ENCODE results near the gene MTHFSD. TPM values are rescaled to one million over a fixed set of nuclear protein-coding genes. Genes with fewer than 3 reads are reported as not detected.
A peak's percentile ranks its signal among the peaks of the same experiment; 100 is the strongest.

MTHFSD gene
- total and polyA plus RNA-seq, 10 donors: 9.1 to 32.1 (median 18.0) TPM

- DNase-seq: peak; percentile 54
- no peak for TF ChIP-seq POLR2AphosphoS5 (IDR thresholded peaks at IDR 0.05)
- no peak for TF ChIP-seq CTCF (IDR thresholded peaks at IDR 0.05 in 8 of 11, conservative IDR thresholded peaks at IDR 0.05 in 3 of 11)
- no peak for TF ChIP-seq POLR2A (IDR thresholded peaks at IDR 0.05)
- Histone ChIP-seq H3K27me3 (replicated peaks in 1 of 7) (peaks cover 11 to 100% (median 87%) of the 10 kb centered on the region in 7 donors), H3K36me3 (no peaks in the 10 kb centered on the region), H3K4me3 (no peak overlapping the region), H3K4me1 (peaks cover 0 to 28% (median 2%) of the 10 kb centered on the region in 6 donors), H3K9me3 (no peaks in the 10 kb centered on the region), H3K27ac (no peak overlapping the region)
- intact Hi-C loops (cut with DNase I; ENCODE audit: low total_unique reads): no loop called here
- 10 to 14% (median 13%) methylated on average over 33 to 34 of the region's 34 CpGs for WGBS, 5 donors
These were observed 58.6 kb downstream of the MTHFSD start for GRCh38 chr16:86496262-86496928.

DNA sequence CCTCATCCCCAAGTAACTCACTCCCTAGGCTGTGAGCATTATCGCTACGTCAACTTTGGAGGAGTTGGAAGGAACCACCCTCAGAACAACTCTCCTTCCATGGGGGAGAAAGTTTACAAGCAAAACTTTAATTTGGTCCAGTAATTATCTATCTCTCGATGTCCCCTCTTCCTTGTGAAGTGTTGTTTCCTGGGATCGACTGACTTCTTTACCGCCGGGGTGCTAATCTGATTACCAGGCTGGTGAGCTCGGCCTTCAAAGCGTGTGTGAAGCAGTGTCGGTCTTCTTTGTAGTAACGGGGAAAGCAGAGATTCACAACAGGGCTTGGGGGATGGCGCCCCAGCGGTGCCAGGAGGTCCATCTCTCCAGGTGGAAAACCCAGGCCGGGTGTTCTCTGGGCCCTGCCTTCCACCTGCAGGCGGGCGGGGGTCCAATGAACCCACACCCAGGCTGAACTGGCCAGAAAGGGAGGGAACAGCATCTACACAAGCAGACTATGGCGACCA, 59.2 kb downstream of the MTHFSD start:
- peaks cover 0 to 28% (median 2%) of the 10 kb centered on the region in 6 donors for H3K4me1 ChIP-seq
- H3K36me3 ChIP-seq: no peaks in the 10 kb centered on the region
- WGBS, 5 donors: 21 to 48% (median 25%) methylated on average over 16 of the region's 16 CpGs
- peak; percentile 42 for DNase-seq
- H3K9me3 ChIP-seq: no peaks in the 10 kb centered on the region
- no peak overlapping the region for H3K4me3 ChIP-seq
- peaks cover 11 to 100% (median 81%) of the 10 kb centered on the region in 7 donors for H3K27me3 ChIP-seq (replicated peaks in 1 of 7)
- TF ChIP-seq POLR2A (IDR thresholded peaks at IDR 0.05): no peak
- no peak for TF ChIP-seq CTCF (IDR thresholded peaks at IDR 0.05 in 8 of 11, conservative IDR thresholded peaks at IDR 0.05 in 3 of 11)
- TF ChIP-seq POLR2AphosphoS5 (IDR thresholded peaks at IDR 0.05): no peak
- H3K27ac ChIP-seq: no peak overlapping the region
- intact Hi-C loops (cut with DNase I; ENCODE audit: low total_unique reads): no loop called here

GRCh38 chr16:86495357-86495701, 59.7 kb downstream of the MTHFSD start:
- DNase-seq: no peak
- Histone ChIP-seq H3K9me3 (no peaks in the 10 kb centered on the region), H3K4me1 (peaks cover 0 to 28% (median 2%) of the 10 kb centered on the region in 6 donors), H3K27ac (no peak overlapping the region), H3K4me3 (no peak overlapping the region), H3K36me3 (no peaks in the 10 kb centered on the region), H3K27me3 (replicated peaks in 1 of 7) (peaks cover 11 to 100% (median 77%) of the 10 kb centered on the region in 7 donors)
- intact Hi-C loops (cut with DNase I; ENCODE audit: low total_unique reads): no loop called here
- 17 to 38% (median 25%) methylated on average over 10 of the region's 10 CpGs for WGBS, 5 donors
- TF ChIP-seq POLR2AphosphoS5 (IDR thresholded peaks at IDR 0.05): no peak

DNA sequence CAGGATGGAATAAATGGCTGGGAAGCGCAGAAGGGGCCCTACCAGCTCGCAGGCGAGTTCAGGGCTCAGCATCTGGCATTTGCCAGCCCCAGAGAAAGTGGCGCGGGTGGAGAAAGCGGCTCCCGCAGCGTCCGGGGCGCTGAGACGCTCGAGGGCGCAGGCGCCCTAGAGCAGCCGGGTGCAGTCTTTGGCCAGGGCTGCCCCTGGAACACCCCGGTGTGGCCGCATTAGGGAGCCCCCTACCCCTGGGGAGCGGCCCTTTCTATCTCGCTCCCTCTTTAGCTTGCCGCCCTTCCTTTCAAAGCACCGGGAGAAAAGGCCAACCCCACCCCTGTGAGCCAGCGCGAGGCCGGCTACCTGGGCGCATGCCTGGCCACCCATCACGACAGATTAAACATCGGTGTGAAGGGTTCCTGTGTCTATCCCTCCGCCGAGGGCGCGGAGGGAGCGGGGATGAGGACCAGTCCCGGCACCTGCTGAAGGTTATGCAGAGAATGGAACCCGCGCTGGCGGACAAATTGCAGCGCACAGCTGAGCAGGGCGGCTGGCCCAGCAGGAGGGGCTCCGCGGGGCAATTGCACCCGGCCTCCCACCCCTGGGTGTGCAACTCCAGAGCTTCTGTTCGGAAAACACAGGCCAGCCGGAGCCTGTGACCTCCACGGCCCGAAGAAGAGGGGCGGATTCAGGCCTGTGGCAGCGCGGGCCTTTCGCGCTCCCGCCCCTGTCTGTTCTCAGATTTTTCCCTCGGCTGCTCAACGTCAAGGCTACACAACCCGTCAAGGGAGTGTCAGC, 60.3 kb downstream of the MTHFSD start:
- intact Hi-C loops (cut with DNase I; ENCODE audit: low total_unique reads): no loop called here

More for the DNA sequence above, 60.3 kb downstream of the MTHFSD start:
- peak; percentile 44 for DNase-seq
- Histone ChIP-seq H3K9me3 (no peaks in the 10 kb centered on the region), H3K27ac (no peak overlapping the region), H3K4me3 (no peak overlapping the region), H3K36me3 (no peaks in the 10 kb centered on the region), H3K4me1 (peaks cover 0 to 28% (median 2%) of the 10 kb centered on the region in 6 donors), H3K27me3 (replicated peaks in 1 of 7) (peaks cover 11 to 100% (median 72%) of the 10 kb centered on the region in 7 donors)
- WGBS, 5 donors: 10 to 36% (median 16%) methylated on average over 35 to 54 of the region's 54 CpGs
- TF ChIP-seq POLR2AphosphoS5 (IDR thresholded peaks at IDR 0.05) (no peak), CTCF (IDR thresholded peaks at IDR 0.05 in 8 of 11, conservative IDR thresholded peaks at IDR 0.05 in 3 of 11) (no peak), POLR2A (IDR thresholded peaks at IDR 0.05) (no peak)

All from spleen (tissue), 11 donors.